Tibial nerve (tissue), 4 donors: ENCODE results near the gene LINC00237. TPM values are rescaled to one million over a fixed set of nuclear protein-coding genes. Genes with fewer than 3 reads are reported as not detected.

Experiments
- DNase-seq, 2 donors: peaks; one replicate each; pipeline ENCODE4 v3.0.0-alpha.2; 2019; ENCODE audit warnings: low spot score in 2 of 2
- H3K27ac ChIP-seq, 4 donors: fragments of 200-600 bp; sonication (generic) in 3 of 4; one replicate each; pipeline ENCODE4 v1.5.1; 2017 to 2019; ENCODE audit warnings: mild to moderate bottlenecking in 1 of 4
- H3K27me3 ChIP-seq, 2 donors: fragments of 200-600 bp; sonication (generic) in 1 of 2; one replicate each; pipeline versions ENCODE4 v1.5.1 to v1.6.0; 2017 to 2019
- H3K36me3 ChIP-seq, 3 donors: fragments of 200-600 bp; sonication (generic); one replicate each; pipeline ENCODE4 v1.5.1; 2018 to 2019
- H3K4me1 ChIP-seq, 4 donors: fragments of 200-600 bp; sonication (generic) in 3 of 4; one replicate each; pipeline ENCODE4 v1.5.1; 2017 to 2019
- H3K4me3 ChIP-seq, 4 donors: fragments of 200-600 bp; sonication (generic) in 3 of 4; one replicate each; pipeline ENCODE4 v1.5.1; 2017 to 2019; ENCODE audit warnings: mild to moderate bottlenecking in 1 of 4, moderate library complexity in 1 of 4
- H3K9me3 ChIP-seq, 4 donors: fragments of 200-600 bp; sonication (generic) in 3 of 4; one replicate each; pipeline ENCODE4 v1.5.1; 2017 to 2019
- CTCF ChIP-seq, 5 experiments: fragments of 200-600 bp in 3 of 5; fragments of 450-650 bp in 2 of 5; sonication (generic) in 3 of 5; IDR thresholded peaks; one replicate each; pipeline ENCODE4 v1.5.1; 2016 to 2019; ENCODE audit warnings: antibody characterized with exemption in 5 of 5, mild to moderate bottlenecking in 3 of 5, moderate library complexity in 2 of 5
- EP300 ChIP-seq, 2 donors: sonication (generic); formaldehyde crosslinking; IDR thresholded peaks; one replicate each; pipeline ENCODE4 v1.6.1; 2017; ENCODE audit warnings: antibody characterized with exemption in 2 of 2, mild to moderate bottlenecking in 1 of 2
- POLR2A ChIP-seq, 2 donors: fragments of 450-650 bp; IDR thresholded peaks; one replicate each; pipeline ENCODE4 v1.6.1; 2017; ENCODE audit warnings: antibody characterized with exemption in 2 of 2, mild to moderate bottlenecking in 2 of 2, moderate library complexity in 2 of 2
- WGBS, 2 donors: methylation state at CpG; one replicate each; pipeline ENCODE4 v1.1.5; 2018; 5-methylcytosine and 5-hydroxymethylcytosine counted together
- total RNA-seq, 4 donors: library from RNA; depleted of rRNA; stranded (reverse); fragments of >200 nt; gene quantifications; one replicate each; pipeline ENCODE4 v1.1.0, GENCODE V29; 2016

LINC00237 gene
- total RNA-seq, 4 donors from 2014 or later, result not detected

- Histone ChIP-seq H3K4me3 (peak overlapping the region in 3 of 4 donors; percentile 22 to 51 (median 45)), H3K36me3 (no peaks in the 10 kb centered on the region), H3K4me1 (peaks cover 0 to 61% (median 37%) of the 10 kb centered on the region in 4 donors), H3K9me3 (no peaks in the 10 kb centered on the region), H3K27me3 (peaks cover 17 to 100% of the 10 kb centered on the region in 2 donors), H3K27ac (no peak overlapping the region)
- no peak for TF ChIP-seq POLR2A (IDR thresholded peaks at IDR 0.05)
- TF ChIP-seq EP300 (IDR thresholded peaks at IDR 0.05), result no peak
- TF ChIP-seq CTCF (IDR thresholded peaks at IDR 0.05), result no peak
- DNase-seq, result no peak
- 2 to 4% methylated on average over 33 to 36 of the region's 38 CpGs for WGBS, 2 donors
Observed at GRCh38 chr20:21102603-21103311, 3.4 kb downstream of the LINC00237 start.

GRCh38 chr20:21101932-21102575, 4.1 kb downstream of the LINC00237 start:
- Histone ChIP-seq H3K4me1 (peaks cover 0 to 61% (median 37%) of the 10 kb centered on the region in 4 donors), H3K4me3 (peak overlapping the region; percentile 8 to 51 (median 29)), H3K27me3 (peaks cover 17 to 100% of the 10 kb centered on the region in 2 donors), H3K36me3 (no peaks in the 10 kb centered on the region), H3K27ac (peak overlapping the region in 1 of 4 donors; percentile 40), H3K9me3 (no peaks in the 10 kb centered on the region)
- WGBS, 2 donors, result 4 to 5% methylated on average over 15 to 35 of the region's 35 CpGs
- DNase-seq, result no peak
- no peak for TF ChIP-seq CTCF (IDR thresholded peaks at IDR 0.05)
- no peak for TF ChIP-seq EP300 (IDR thresholded peaks at IDR 0.05)
- TF ChIP-seq POLR2A (IDR thresholded peaks at IDR 0.05), result no peak

GRCh38 chr20:21101453-21101931, 4.7 kb downstream of the LINC00237 start:
- no peaks in the 10 kb centered on the region for H3K36me3 ChIP-seq
- WGBS, 2 donors, result 0 to 2% methylated on average over 11 to 23 of the region's 35 CpGs
- peak overlapping the region; percentile 13 to 51 (median 40) for H3K4me3 ChIP-seq
- peaks cover 17 to 100% of the 10 kb centered on the region in 2 donors for H3K27me3 ChIP-seq
- peaks cover 0 to 61% (median 37%) of the 10 kb centered on the region in 4 donors for H3K4me1 ChIP-seq
- H3K27ac ChIP-seq, result peak overlapping the region in 1 of 4 donors; percentile 40
- no peaks in the 10 kb centered on the region for H3K9me3 ChIP-seq
- DNase-seq, result no peak
- TF ChIP-seq POLR2A (IDR thresholded peaks at IDR 0.05) (no peak), EP300 (IDR thresholded peaks at IDR 0.05) (no peak), CTCF (IDR thresholded peaks at IDR 0.05) (no peak)

GRCh38 chr20:21100578-21101452, 5.3 kb downstream of the LINC00237 start:
- Histone ChIP-seq H3K4me3 (peak overlapping the region; percentile 13 to 51 (median 40)), H3K27ac (no peak overlapping the region), H3K9me3 (no peaks in the 10 kb centered on the region), H3K27me3 (peaks cover 17 to 100% of the 10 kb centered on the region in 2 donors), H3K4me1 (peaks cover 0 to 55% (median 36%) of the 10 kb centered on the region in 4 donors), H3K36me3 (no peaks in the 10 kb centered on the region)
- no peak for DNase-seq
- no peak for TF ChIP-seq CTCF (IDR thresholded peaks at IDR 0.05)
- peak in 1 of 2 donors; percentile 41 for TF ChIP-seq EP300 (IDR thresholded peaks at IDR 0.05)
- WGBS, 2 donors, result 4 to 5% methylated on average over 49 to 55 of the region's 64 CpGs
